SK-N-MC (cell line): ENCODE measurements around the gene TBC1D3B.
"Not testable (repeated sequence)": the region's sequence is repeated elsewhere in the genome, so short reads cannot be mapped to it uniquely, and the experiment has no call there.

Experiments
- EZH2 ChIP-seq: fragments of 200-600 bp; sonication (generic); IDR thresholded peaks from one replicate; pipeline ENCODE4 v1.6.1; 2017; ENCODE audit warnings: antibody characterized with exemption
- POLR2AphosphoS5 ChIP-seq: IDR thresholded peaks from 2 replicates; pipeline ENCODE4 v1.6.1; 2012; ENCODE audit warnings: mild to moderate bottlenecking, low read depth, low read length, borderline replicate concordance

GRCh38 chr17:36221581-36222100, 45.2 kb upstream of the TBC1D3B start:
- not testable (repeated sequence) for TF ChIP-seq EZH2, POLR2AphosphoS5
